IPS-15b (cell line): ENCODE measurements around the gene EXOSC3.

Source experiments
- H3K27me3 ChIP-seq: one replicate; pipeline ENCODE4 v1.6.1; 2013; ENCODE audit warnings: low read length; ENCODE audit not compliant: control insufficient read depth, insufficient read depth
- H3K36me3 ChIP-seq: one replicate; pipeline ENCODE4 v1.6.1; 2013; ENCODE audit warnings: low read length; ENCODE audit not compliant: control insufficient read depth, insufficient read depth
- H3K4me1 ChIP-seq: one replicate; pipeline ENCODE4 v1.6.1; 2013; ENCODE audit warnings: mild to moderate bottlenecking, low read length; ENCODE audit not compliant: control insufficient read depth, insufficient read depth
- H3K4me3 ChIP-seq: one replicate; pipeline ENCODE4 v1.5.1; 2013; ENCODE audit warnings: low read depth, low read length
- H3K9ac ChIP-seq: one replicate; pipeline ENCODE4 v1.6.1; 2013; ENCODE audit warnings: low read depth, mild to moderate bottlenecking, low read length
- H3K9me3 ChIP-seq: one replicate; pipeline ENCODE4 v1.6.1; 2013; ENCODE audit warnings: mild to moderate bottlenecking, low read length; ENCODE audit not compliant: control insufficient read depth, insufficient read depth

The EXOSC3 gene

GRCh38 chr9:37800631-37801286 is 15.9 kb upstream of the EXOSC3 start, which contains the start of gene DCAF10:
Gene DCAF10 (plus strand): TSS chr9:37800797. CDS start chr9:37800867, 70 bp downstream.
- peak within 1 kb of the TSS; percentile 92 for H3K4me3 ChIP-seq
- H3K9me3 ChIP-seq: no peaks in the 10 kb centered on the region
- H3K9ac ChIP-seq: peak within 1 kb of the TSS; percentile 89
- peaks cover 3% of the 10 kb centered on the region for H3K27me3 ChIP-seq
- no peaks in the 10 kb centered on the region for H3K36me3 ChIP-seq
- H3K4me1 ChIP-seq: peaks cover 12% of the 10 kb centered on the region

GRCh38 chr9:37798677-37799076 is 13.8 kb upstream of the EXOSC3 start:
- no peak overlapping the region for H3K9ac ChIP-seq
- H3K27me3 ChIP-seq: peaks cover 6% of the 10 kb centered on the region
- peaks cover 12% of the 10 kb centered on the region for H3K4me1 ChIP-seq
- H3K9me3 ChIP-seq: no peaks in the 10 kb centered on the region
- H3K4me3 ChIP-seq: no peak overlapping the region
- no peaks in the 10 kb centered on the region for H3K36me3 ChIP-seq

- Histone ChIP-seq H3K4me1 (peaks cover 5% of the 10 kb centered on the region), H3K36me3 (no peaks in the 10 kb centered on the region), H3K4me3 (no peak overlapping the region), H3K9ac (no peak overlapping the region), H3K27me3 (peaks cover 6% of the 10 kb centered on the region), H3K9me3 (no peaks in the 10 kb centered on the region)
Measured at GRCh38 chr9:37796232-37796631, 11.4 kb upstream of the EXOSC3 start.

GRCh38 chr9:37792122-37792521 is 7.3 kb upstream of the EXOSC3 start:
- H3K4me3 ChIP-seq: no peak overlapping the region
- H3K27me3 ChIP-seq: peaks cover 4% of the 10 kb centered on the region
- H3K36me3 ChIP-seq: no peaks in the 10 kb centered on the region
- no peak overlapping the region for H3K9ac ChIP-seq
- H3K9me3 ChIP-seq: no peaks in the 10 kb centered on the region
- no peaks in the 10 kb centered on the region for H3K4me1 ChIP-seq

GRCh38 chr9:37790096-37790495 is 5.2 kb upstream of the EXOSC3 start:
- no peaks in the 10 kb centered on the region for H3K36me3 ChIP-seq
- H3K9me3 ChIP-seq: no peaks in the 10 kb centered on the region
- H3K9ac ChIP-seq: no peak overlapping the region

GRCh38 chr9:37788332-37788731 is 3.5 kb upstream of the EXOSC3 start:
- Histone ChIP-seq H3K4me3 (no peak overlapping the region), H3K4me1 (no peaks in the 10 kb centered on the region), H3K36me3 (peaks cover 4% of the 10 kb centered on the region), H3K27me3 (no peaks in the 10 kb centered on the region), H3K9ac (no peak overlapping the region), H3K9me3 (no peaks in the 10 kb centered on the region)

More at GRCh38 chr9:37790096-37790495, 5.2 kb upstream of the EXOSC3 start:
- no peaks in the 10 kb centered on the region for H3K4me1 ChIP-seq
- H3K4me3 ChIP-seq: no peak overlapping the region
- peaks cover 2% of the 10 kb centered on the region for H3K27me3 ChIP-seq

- Histone ChIP-seq H3K9me3 (no peaks in the 10 kb centered on the region), H3K36me3 (peaks cover 16% of the 10 kb centered on the region), H3K4me3 (no peak overlapping the region), H3K27me3 (no peaks in the 10 kb centered on the region), H3K9ac (no peak overlapping the region), H3K4me1 (no peaks in the 10 kb centered on the region)
Measured at GRCh38 chr9:37787059-37787458, 2.2 kb upstream of the EXOSC3 start.

- H3K36me3 ChIP-seq: peaks cover 25% of the 10 kb centered on the region
- no peaks in the 10 kb centered on the region for H3K27me3 ChIP-seq
Measured at GRCh38 chr9:37784291-37784615, 611 bp downstream of the EXOSC3 start.

GRCh38 chr9:37778534-37778933 is 6.3 kb downstream of the EXOSC3 start:
- Histone ChIP-seq H3K4me3 (no peak overlapping the region), H3K27me3 (no peaks in the 10 kb centered on the region), H3K4me1 (no peaks in the 10 kb centered on the region), H3K36me3 (peaks cover 27% of the 10 kb centered on the region), H3K9me3 (no peaks in the 10 kb centered on the region), H3K9ac (no peak overlapping the region)

More at GRCh38 chr9:37784291-37784615, 611 bp downstream of the EXOSC3 start:
- H3K9me3 ChIP-seq: no peaks in the 10 kb centered on the region
- H3K9ac ChIP-seq: peak overlapping the region; percentile 90
- H3K4me3 ChIP-seq: peak overlapping the region; percentile 97
- no peaks in the 10 kb centered on the region for H3K4me1 ChIP-seq

- Histone ChIP-seq H3K36me3 (peaks cover 11% of the 10 kb centered on the region), H3K4me1 (no peaks in the 10 kb centered on the region), H3K9me3 (no peaks in the 10 kb centered on the region), H3K9ac (no peak overlapping the region), H3K27me3 (no peaks in the 10 kb centered on the region), H3K4me3 (no peak overlapping the region)
Measured at GRCh38 chr9:37776328-37776727, 8.5 kb downstream of the EXOSC3 start.

- Histone ChIP-seq H3K27me3 (no peaks in the 10 kb centered on the region), H3K4me1 (no peaks in the 10 kb centered on the region), H3K36me3 (peaks cover 7% of the 10 kb centered on the region), H3K4me3 (no peak overlapping the region), H3K9me3 (no peaks in the 10 kb centered on the region), H3K9ac (no peak overlapping the region)
Measured at GRCh38 chr9:37775216-37775919, 9.5 kb downstream of the EXOSC3 start.

- Histone ChIP-seq H3K4me3 (no peak overlapping the region), H3K9ac (no peak overlapping the region), H3K4me1 (no peaks in the 10 kb centered on the region), H3K27me3 (no peaks in the 10 kb centered on the region), H3K36me3 (no peaks in the 10 kb centered on the region), H3K9me3 (no peaks in the 10 kb centered on the region)
Measured at GRCh38 chr9:37769995-37770394, 14.9 kb downstream of the EXOSC3 start.
